HepG2 (cell line): ENCODE measurements around the gene ZNF227. TPM values are rescaled to one million over a fixed set of nuclear protein-coding genes. Genes with fewer than 3 reads are reported as not detected.

Experiments used
- ATAC-seq: fragments of 200-7000 bp; cut with Tn5 transposase; 3 replicates; pipeline ENCODE4 v1.9.1; 2020; ENCODE audit warnings: mild to moderate bottlenecking, moderate library complexity
- BruUV-seq: library from RNA; stranded (reverse); fragments of 400-500 nt; replicated peaks from 2 replicates; lab custom pipeline; 2021; lab: Mats Ljungman, UMichigan
- CTCF ChIA-PET: fragments of 300-600 bp; formaldehyde crosslinking; extraction: SDS; loops from one replicate; lab custom pipeline; 2021; ENCODE audit warnings: low total read pairs, inconsistent platforms, low intra/inter-chr PET ratio; lab: Yijun Ruan, JAX
- POLR2A ChIA-PET: fragments of 350-600 bp; sonication (Branson Sonifier 250); formaldehyde crosslinking; loops from one replicate; lab custom pipeline; 2020; ENCODE audit warnings: antibody characterized with exemption, inconsistent platforms; lab: Yijun Ruan, JAX
- DNase-seq: peaks from one replicate; pipeline ENCODE4 v3.0.0-alpha.2; 2015; ENCODE audit warnings: low spot score
- FAIRE-seq: peaks from 3 replicates; lab custom pipeline; 2011; peaks lifted over from hg19 to GRCh38; lab: Jason Lieb, UNC
- H2AFZ ChIP-seq: one replicate; pipeline ENCODE4 v1.6.1; 2011; ENCODE audit warnings: low read length, inconsistent platforms
- H3K27ac ChIP-seq: fragments of 300-600 bp; 3 replicates; pipeline ENCODE4 v1.8.0; 2011; ENCODE audit warnings: mixed run types, mild to moderate bottlenecking, mixed read lengths, low read length, inconsistent platforms; ENCODE audit not compliant: insufficient read depth; ENCODE audit errors: extremely low read length
- H3K27me3 ChIP-seq, 2 experiments: fragments of 200-600 bp in 1 of 2; 2 replicates in 1 of 2; 3 replicates in 1 of 2; pipeline versions ENCODE4 v1.6.0 to v1.8.0; 2011; ENCODE audit warnings: low read length in 2 of 2, mild to moderate bottlenecking in 2 of 2, moderate library complexity in 2 of 2, inconsistent platforms in 1 of 2; ENCODE audit not compliant: insufficient read depth in 2 of 2, control insufficient read depth in 1 of 2
- H3K36me3 ChIP-seq, 2 experiments: fragments of 200-600 bp in 1 of 2; replicated peaks in 1 of 2; 2 replicates in 1 of 2; 3 replicates in 1 of 2; pipeline versions ENCODE4 v1.5.1 to v1.8.0; 2011; ENCODE audit warnings: low read length in 2 of 2, inconsistent platforms in 1 of 2; ENCODE audit not compliant: insufficient read depth in 2 of 2, control insufficient read depth in 1 of 2
- H3K4me1 ChIP-seq: 2 replicates; pipeline ENCODE4 v1.5.1; 2012; ENCODE audit warnings: low read length, inconsistent platforms; ENCODE audit not compliant: insufficient read depth
- H3K4me2 ChIP-seq: 2 replicates; pipeline ENCODE4 v1.6.0; 2011; ENCODE audit warnings: low read depth, low read length, inconsistent platforms
- H3K4me3 ChIP-seq, 3 experiments: fragments of 200-600 bp in 1 of 3; sonication (generic), shearing (Covaris generic) in 1 of 3; replicated peaks in 1 of 3; 2 replicates each; pipeline ENCODE4 v1.5.1; 2011 to 2016; ENCODE audit warnings: low read length in 3 of 3, inconsistent platforms in 2 of 3, low read depth in 2 of 3, mild to moderate bottlenecking in 2 of 3, control low read depth in 1 of 3, mixed read lengths in 1 of 3; ENCODE audit not compliant: insufficient read depth in 1 of 3
- H3K79me2 ChIP-seq: one replicate; pipeline ENCODE4 v1.6.1; 2011; ENCODE audit warnings: low read length, inconsistent platforms; ENCODE audit not compliant: insufficient read depth
- H3K9ac ChIP-seq: 2 replicates; pipeline ENCODE4 v1.6.0; 2011; ENCODE audit warnings: mild to moderate bottlenecking, low read depth, low read length, inconsistent platforms; ENCODE audit not compliant: insufficient read depth
- H3K9me3 ChIP-seq: 2 replicates; pipeline ENCODE4 v1.5.1; 2012; ENCODE audit warnings: mild to moderate bottlenecking, low read length
- H4K20me1 ChIP-seq: 2 replicates; pipeline ENCODE4 v1.6.0; 2011; ENCODE audit warnings: inconsistent platforms, mild to moderate bottlenecking, low read length, moderate library complexity; ENCODE audit not compliant: insufficient read depth
- FIP1L1 ChIP-seq: fragments of 200-400 bp; formaldehyde crosslinking; IDR thresholded peaks from 2 replicates; pipeline ENCODE4 v1.6.1; 2018; ENCODE audit warnings: low read depth, mild to moderate bottlenecking, low read length, moderate library complexity, borderline replicate concordance; ENCODE audit not compliant: insufficient read depth
- FLYWCH1 ChIP-seq: sonication (generic); formaldehyde crosslinking; IDR thresholded peaks from 2 replicates; pipeline ENCODE4 v1.8.1; 2023; ENCODE audit warnings: mild to moderate bottlenecking, missing genetic modification reagents
- JDP2 ChIP-seq: sonication (generic); formaldehyde crosslinking; IDR thresholded peaks from 2 replicates; pipeline ENCODE4 v1.8.1; 2022; ENCODE audit warnings: missing genetic modification reagents, borderline replicate concordance
- KLF12 ChIP-seq: sonication (generic); formaldehyde crosslinking; IDR thresholded peaks from 2 replicates; pipeline ENCODE4 v1.4.0; 2020; ENCODE audit warnings: missing genetic modification reagents, borderline replicate concordance
- NCOA1 ChIP-seq: sonication (generic); formaldehyde crosslinking; IDR thresholded peaks from 2 replicates; pipeline ENCODE4 v1.9.0; 2021; ENCODE audit warnings: missing genetic modification reagents
- PAX8 ChIP-seq: sonication (generic); formaldehyde crosslinking; IDR thresholded peaks from 2 replicates; pipeline ENCODE4 v1.8.0; 2022; ENCODE audit warnings: mild to moderate bottlenecking, missing genetic modification reagents, borderline replicate concordance
- ZNF124 ChIP-seq: sonication (generic); formaldehyde crosslinking; IDR thresholded peaks from 2 replicates; pipeline ENCODE4 v1.4.0; 2020; ENCODE audit warnings: missing genetic modification reagents
- ZNF549 ChIP-seq: sonication (generic); formaldehyde crosslinking; IDR thresholded peaks from 2 replicates; pipeline ENCODE4 v1.5.0; 2020; ENCODE audit warnings: missing genetic modification reagents
- ZNF605 ChIP-seq: sonication (generic); formaldehyde crosslinking; IDR thresholded peaks from 2 replicates; pipeline ENCODE4 v1.8.0; 2022; ENCODE audit warnings: mild to moderate bottlenecking, missing genetic modification reagents
- ZSCAN29 ChIP-seq: sonication (generic); formaldehyde crosslinking; conservative IDR thresholded peaks from 2 replicates; pipeline ENCODE4 v1.4.0; 2020; ENCODE audit warnings: mild to moderate bottlenecking, missing genetic modification reagents
- WGBS: methylation state at CpG from one replicate; pipeline ENCODE4 v1.1.6; 2017; ENCODE audit warnings: low lambda C conversion rate; 5-methylcytosine and 5-hydroxymethylcytosine counted together
- in situ Hi-C: cut with HindIII; loops from 2 replicates; pipeline ENCODE4 v1.10.0; 2017; ENCODE audit warnings: low pct_unique_long_range_greater_than_20kb; ENCODE audit not compliant: extremely low pct_ligation_motif_present
- intact Hi-C: fragments of 100-400 bp; cut with micrococcal nuclease; formaldehyde crosslinking; loops from one replicate; pipeline ENCODE4 v1.10.0; 2022; ENCODE audit not compliant: unreplicated experiment
- polyA plus RNA-seq, 8 experiments: library from polyadenylated mRNA; depleted of rRNA in 3 of 8; stranded (reverse) in 7 of 8; unstranded in 1 of 8; fragments of >200 nt; fragmentation: Illumina TruSeq in 4 of 8; extraction: Trizol in 4 of 8; gene quantifications; 2 replicates each; pipeline versions ENCODE4 v1.2.1 to v1.2.3, GENCODE V29; 2011 to 2016; ENCODE audit warnings: low read depth in 4 of 8, missing spikeins in 1 of 8, mixed read lengths in 1 of 8; ENCODE audit not compliant: insufficient read depth in 1 of 8
- total RNA-seq, 5 experiments: library from RNA; depleted of rRNA; stranded (reverse); fragments of >200 nt; fragmentation: Illumina TruSeq; extraction: Trizol; gene quantifications; 2 replicates each; pipeline ENCODE4 v1.2.3, GENCODE V29; 2016; ENCODE audit warnings: low read depth in 1 of 5
- TF ChIP-seq, protein P1 (sequence below): sonication (generic); formaldehyde crosslinking; IDR thresholded peaks from 2 replicates; pipeline ENCODE4 v1.8.0; 2022; ENCODE audit warnings: mild to moderate bottlenecking, missing genetic modification reagents; ENCODE audit not compliant: insufficient replicate concordance

Gene ZNF227
- total and polyA plus RNA-seq, 2 of the 13 experiments (the other 11 are each of a cell fraction or from before 2014, with no cell fraction given), result 3.1 to 16.8 TPM

DNA sequence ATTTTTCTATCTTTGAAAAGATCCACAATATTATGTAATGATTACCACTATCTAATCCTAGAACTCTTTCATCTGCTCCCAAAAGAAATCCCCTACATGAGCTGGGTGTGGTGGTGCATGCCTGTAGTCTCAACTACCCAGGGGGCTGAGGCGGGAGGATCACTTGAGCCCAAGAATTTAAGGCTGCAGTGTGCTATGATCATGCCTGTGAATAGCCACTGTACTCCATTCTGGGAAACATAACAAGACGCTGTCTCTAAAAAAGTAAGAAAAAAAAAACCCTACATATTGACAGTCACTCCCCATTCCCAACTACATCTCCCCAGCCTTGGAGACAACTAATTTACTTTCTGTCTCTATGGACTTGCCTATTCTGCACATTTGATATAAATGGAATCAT, 48.5 kb upstream of the ZNF227 start:
- Histone ChIP-seq H4K20me1 (no peaks in the 10 kb centered on the region), H3K4me3 (peak overlapping the region in 2 of 3 experiments; percentile 80 to 96; a peak in 1 of 6 replicates), H3K4me2 (peak overlapping the region; percentile 92), H3K9ac (no peak overlapping the region), H3K9me3 (no peaks in the 10 kb centered on the region), H3K4me1 (peaks cover 21% of the 10 kb centered on the region), H3K36me3 (peaks cover 0 to 2% of the 10 kb centered on the region in 2 experiments; a peak in 4 of 5 replicates), H3K27ac (no peak overlapping the region), H2AFZ (no peak overlapping the region), H3K79me2 (peaks cover 6% of the 10 kb centered on the region)
- POLR2A ChIA-PET, result interaction anchor here (1.6 to 3.5 kb wide), 5 partner anchors 10 to 70 kb away, joined by 6 to 36 read pairs (median 18); partner anchors contain the start of genes ZNF224 and ZNF225
- WGBS, result 80% methylated on average over 2 of the region's 2 CpGs
- in situ Hi-C loops, result no loop called here
- intact Hi-C loops, result no loop called here
- no TSS peak for BruUV-seq
- no peak for ATAC-seq
- no peak for DNase-seq
- TF ChIP-seq ZNF549 (CRISPR knock-in tag), result no peak
- no peak for TF ChIP-seq FIP1L1
- no peak for TF ChIP-seq ZNF124 (CRISPR knock-in tag)
- TF ChIP-seq KLF12 (CRISPR knock-in tag), result no peak
- no peak for TF ChIP-seq ZNF605 (CRISPR knock-in tag)
- TF ChIP-seq, protein P1, sequence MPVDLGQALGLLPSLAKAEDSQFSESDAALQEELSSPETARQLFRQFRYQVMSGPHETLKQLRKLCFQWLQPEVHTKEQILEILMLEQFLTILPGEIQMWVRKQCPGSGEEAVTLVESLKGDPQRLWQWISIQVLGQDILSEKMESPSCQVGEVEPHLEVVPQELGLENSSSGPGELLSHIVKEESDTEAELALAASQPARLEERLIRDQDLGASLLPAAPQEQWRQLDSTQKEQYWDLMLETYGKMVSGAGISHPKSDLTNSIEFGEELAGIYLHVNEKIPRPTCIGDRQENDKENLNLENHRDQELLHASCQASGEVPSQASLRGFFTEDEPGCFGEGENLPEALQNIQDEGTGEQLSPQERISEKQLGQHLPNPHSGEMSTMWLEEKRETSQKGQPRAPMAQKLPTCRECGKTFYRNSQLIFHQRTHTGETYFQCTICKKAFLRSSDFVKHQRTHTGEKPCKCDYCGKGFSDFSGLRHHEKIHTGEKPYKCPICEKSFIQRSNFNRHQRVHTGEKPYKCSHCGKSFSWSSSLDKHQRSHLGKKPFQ, result no peak
- no peak for TF ChIP-seq ZSCAN29 (CRISPR knock-in tag)
- TF ChIP-seq FLYWCH1 (CRISPR knock-in tag), result no peak
- TF ChIP-seq JDP2 (CRISPR knock-in tag), result no peak
- no peak for TF ChIP-seq PAX8
- no peak for TF ChIP-seq NCOA1 (CRISPR knock-in tag)
- TF ChIP-seq, all 625 proteins: peak for 0
- CTCF ChIA-PET, result no interaction called here
- no peaks in the 10 kb centered on the region for H3K27me3 ChIP-seq
- no peak for FAIRE-seq
